ENCODE measurements around the gene TMEM203. TPM values are rescaled to one million over a fixed set of nuclear protein-coding genes. Genes with fewer than 3 reads are reported as not detected.

Gene TMEM203
- total and polyA plus RNA-seq, 12 donors = 21.7 to 48.4 (median 40.0) TPM

DNA sequence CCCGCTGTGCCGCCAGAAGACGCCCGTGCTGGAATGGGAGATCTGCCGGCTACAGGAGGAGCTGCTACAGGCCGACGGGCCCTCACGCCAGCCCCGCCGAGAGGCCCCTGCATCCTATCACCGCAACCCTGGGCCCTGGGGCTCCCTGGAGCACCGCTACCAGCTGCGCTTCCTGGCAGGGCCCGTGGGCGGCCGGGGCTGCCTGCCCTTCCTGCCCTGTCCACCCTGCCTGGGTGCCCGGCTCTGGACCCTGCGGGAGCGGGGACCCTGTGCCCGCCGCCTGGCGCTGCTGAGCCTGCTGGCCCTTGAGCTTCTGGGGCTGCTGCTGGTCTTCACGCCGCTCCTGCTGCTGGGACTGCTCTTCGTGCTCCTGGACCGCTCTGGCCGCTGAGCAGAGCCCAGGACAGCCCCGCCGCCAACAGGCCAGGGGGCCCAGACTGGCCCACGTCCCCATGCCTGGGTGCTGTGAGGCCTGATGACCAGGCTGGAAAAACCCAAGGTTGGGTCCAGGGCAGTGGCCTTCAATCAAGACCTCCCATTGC lies 12.8 kb upstream of the TMEM203 start:
- intact Hi-C loops (cut with DNase I) = no loop called here
- WGBS, 4 donors = 63 to 92% (median 67%) methylated on average over 9 to 30 of the region's 30 CpGs
- Histone ChIP-seq H3K4me3 (peak overlapping the region in 1 of 4 donors; percentile 59), H3K9me3 (replicated peaks in 1 of 3) (no peaks in the 10 kb centered on the region), H3K27me3 (no peaks in the 10 kb centered on the region), H3K36me3 (replicated peaks in 1 of 2) (no peaks in the 10 kb centered on the region), H3K4me1 (replicated peaks in 1 of 2) (peaks cover 29% of the 10 kb centered on the region in 2 donors), H3K27ac (peak overlapping the region; percentile 19 to 82 (median 69))
- TF ChIP-seq, protein P1, sequence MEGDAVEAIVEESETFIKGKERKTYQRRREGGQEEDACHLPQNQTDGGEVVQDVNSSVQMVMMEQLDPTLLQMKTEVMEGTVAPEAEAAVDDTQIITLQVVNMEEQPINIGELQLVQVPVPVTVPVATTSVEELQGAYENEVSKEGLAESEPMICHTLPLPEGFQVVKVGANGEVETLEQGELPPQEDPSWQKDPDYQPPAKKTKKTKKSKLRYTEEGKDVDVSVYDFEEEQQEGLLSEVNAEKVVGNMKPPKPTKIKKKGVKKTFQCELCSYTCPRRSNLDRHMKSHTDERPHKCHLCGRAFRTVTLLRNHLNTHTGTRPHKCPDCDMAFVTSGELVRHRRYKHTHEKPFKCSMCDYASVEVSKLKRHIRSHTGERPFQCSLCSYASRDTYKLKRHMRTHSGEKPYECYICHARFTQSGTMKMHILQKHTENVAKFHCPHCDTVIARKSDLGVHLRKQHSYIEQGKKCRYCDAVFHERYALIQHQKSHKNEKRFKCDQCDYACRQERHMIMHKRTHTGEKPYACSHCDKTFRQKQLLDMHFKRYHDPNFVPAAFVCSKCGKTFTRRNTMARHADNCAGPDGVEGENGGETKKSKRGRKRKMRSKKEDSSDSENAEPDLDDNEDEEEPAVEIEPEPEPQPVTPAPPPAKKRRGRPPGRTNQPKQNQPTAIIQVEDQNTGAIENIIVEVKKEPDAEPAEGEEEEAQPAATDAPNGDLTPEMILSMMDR (IDR thresholded peaks at IDR 0.05) = no peak
- TF ChIP-seq POLR2A (IDR thresholded peaks at IDR 0.05) = no peak
- no peak for DNase-seq

DNA sequence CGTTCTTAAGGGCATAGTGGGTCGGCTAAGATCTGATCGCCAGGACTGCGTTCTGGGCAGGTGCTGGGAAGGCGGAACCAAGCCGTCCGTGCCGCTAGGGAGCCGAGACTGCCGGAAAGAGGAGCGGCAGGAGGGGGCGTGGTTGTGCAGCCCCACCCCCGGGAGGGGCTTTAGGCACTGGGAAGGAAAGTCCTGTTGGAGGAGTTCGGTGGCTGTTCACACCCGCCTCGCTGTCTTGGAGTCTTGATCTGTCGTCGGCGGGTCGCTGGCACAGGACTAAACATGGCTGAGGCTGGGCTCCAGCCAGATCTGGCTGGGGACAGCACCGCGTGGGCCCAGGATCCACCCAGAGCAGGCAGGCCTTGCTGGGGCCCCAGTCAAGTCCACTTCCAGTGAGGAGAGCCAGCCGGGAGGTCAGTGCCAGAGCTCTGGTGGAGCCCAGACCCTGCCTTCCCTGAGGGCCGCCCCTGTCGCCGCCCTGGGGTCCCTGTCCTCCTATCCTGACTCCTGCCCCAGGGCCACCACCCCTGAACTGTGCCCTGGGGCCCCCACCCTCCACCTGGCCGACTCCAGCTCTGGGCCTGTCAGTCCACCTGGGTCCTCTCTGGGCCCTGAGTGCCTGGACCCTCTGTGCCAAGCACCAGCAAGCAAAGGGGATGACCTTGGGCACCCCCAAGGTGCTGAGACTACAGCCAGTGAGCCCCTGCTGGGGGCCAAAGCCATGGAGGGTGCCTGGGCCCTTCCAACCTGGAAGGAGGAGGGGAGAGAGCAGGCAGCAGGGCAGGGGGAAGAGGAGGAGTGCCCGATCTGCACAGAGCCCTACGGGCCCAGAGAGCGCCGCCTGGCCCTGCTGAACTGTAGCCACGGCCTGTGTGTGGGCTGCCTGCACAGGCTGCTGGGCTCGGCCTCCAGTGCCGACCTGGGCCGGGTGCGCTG lies 12.1 kb upstream of the TMEM203 start:
- DNase-seq = peak; percentile 83 to 95 (median 92)
- H3K4me1 ChIP-seq (replicated peaks in 1 of 2) = peaks cover 23 to 24% of the 10 kb centered on the region in 2 donors

DNA sequence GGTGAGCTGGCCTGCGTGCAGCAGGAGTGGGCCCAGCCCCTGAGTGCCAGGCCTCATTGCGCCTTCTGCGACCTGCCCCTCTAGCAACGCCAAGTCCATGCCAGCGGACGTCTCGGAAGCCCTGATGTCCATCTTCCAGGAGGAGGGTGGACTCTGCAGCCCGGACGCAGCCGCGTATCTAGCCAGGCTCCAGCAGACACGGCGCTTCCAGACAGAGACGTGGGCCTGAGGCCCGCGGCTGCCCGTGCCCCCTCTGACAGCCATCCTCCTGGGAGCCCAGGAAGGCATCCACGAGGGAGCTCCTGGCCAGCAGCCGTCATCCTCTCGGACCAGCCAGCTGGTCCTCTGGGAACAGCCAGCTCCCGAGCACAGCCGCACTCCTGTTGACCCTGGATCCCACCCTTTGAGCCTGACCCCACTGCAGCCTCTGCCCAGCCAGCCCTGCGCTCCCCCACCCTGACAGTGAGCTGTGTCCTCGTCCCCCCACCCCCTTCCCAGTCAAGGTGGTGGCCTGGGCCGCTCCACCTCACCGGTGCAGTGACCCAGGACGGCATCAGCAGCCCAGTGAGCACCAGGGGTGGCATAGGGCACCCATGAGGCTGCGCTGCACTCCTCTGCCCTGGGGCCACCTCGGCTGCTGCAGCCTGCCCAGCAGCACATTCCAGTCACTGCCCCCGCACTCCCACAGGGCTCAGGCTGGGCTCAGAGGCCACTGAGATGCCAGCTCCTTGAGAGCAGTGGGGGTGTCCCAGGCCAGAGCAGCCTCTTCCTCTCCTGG lies 10.9 kb upstream of the TMEM203 start:
- Histone ChIP-seq H3K27ac (peak overlapping the region in 1 of 5 donors; percentile 82), H3K27me3 (no peaks in the 10 kb centered on the region), H3K9me3 (replicated peaks in 1 of 3) (no peaks in the 10 kb centered on the region), H3K4me1 (replicated peaks in 1 of 2) (peaks cover 18% of the 10 kb centered on the region in 2 donors), H3K4me3 (no peak overlapping the region), H3K36me3 (replicated peaks in 1 of 2) (no peaks in the 10 kb centered on the region)
- DNase-seq = no peak
- intact Hi-C loops (cut with DNase I) = no loop called here
- TF ChIP-seq POLR2A (IDR thresholded peaks at IDR 0.05) = no peak
- TF ChIP-seq, protein P1 (IDR thresholded peaks at IDR 0.05) = no peak
- 93 to 100% (median 96%) methylated on average over 3 to 30 of the region's 30 CpGs for WGBS, 4 donors

More for the DNA sequence above, 12.1 kb upstream of the TMEM203 start:
- peak in 1 of 2 donors; percentile 81 for TF ChIP-seq POLR2A (IDR thresholded peaks at IDR 0.05)
- TF ChIP-seq, protein P1 (IDR thresholded peaks at IDR 0.05) = peak in 2 of 6 experiments; percentile 4 to 17
- no peaks in the 10 kb centered on the region for H3K9me3 ChIP-seq (replicated peaks in 1 of 3)
- H3K4me3 ChIP-seq = peak overlapping the region in 2 of 4 donors; percentile 33 to 59
- WGBS, 4 donors = 27 to 59% (median 50%) methylated on average over 11 to 36 of the region's 36 CpGs
- no peaks in the 10 kb centered on the region for H3K27me3 ChIP-seq
- H3K36me3 ChIP-seq (replicated peaks in 1 of 2) = no peaks in the 10 kb centered on the region
- intact Hi-C loops (cut with DNase I) = no loop called here
- peak overlapping the region; percentile 58 to 82 (median 69) for H3K27ac ChIP-seq
